GM21825 (cell line): ENCODE results near the gene FER.

Experiments used
- ATAC-seq: cut with Tn5 transposase; IDR thresholded peaks from one replicate; pipeline ENCODE4 v1.9.1; 2021; ENCODE audit warnings: mild to moderate bottlenecking, moderate library complexity; ENCODE audit not compliant: unreplicated experiment

The FER gene

DNA sequence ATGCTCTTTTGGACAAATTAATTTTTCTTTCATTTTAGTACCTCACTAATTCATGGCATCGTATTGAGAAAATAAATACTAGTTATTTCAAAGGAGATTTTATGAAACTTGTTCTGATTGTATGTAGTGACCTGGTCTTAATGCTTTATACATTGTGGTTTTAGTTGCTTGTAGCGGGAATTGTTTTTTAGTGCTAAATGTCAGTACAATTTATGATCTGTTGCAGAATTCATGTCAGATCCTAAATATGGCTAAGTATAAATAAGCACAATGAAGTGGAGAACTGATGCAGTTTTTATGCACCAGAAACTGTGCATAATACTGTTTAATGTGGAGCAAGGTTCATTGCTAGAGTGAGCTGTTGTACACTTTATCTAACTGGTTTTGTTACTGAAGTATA lies 353.3 kb downstream of the FER start:
- no peak for ATAC-seq

DNA sequence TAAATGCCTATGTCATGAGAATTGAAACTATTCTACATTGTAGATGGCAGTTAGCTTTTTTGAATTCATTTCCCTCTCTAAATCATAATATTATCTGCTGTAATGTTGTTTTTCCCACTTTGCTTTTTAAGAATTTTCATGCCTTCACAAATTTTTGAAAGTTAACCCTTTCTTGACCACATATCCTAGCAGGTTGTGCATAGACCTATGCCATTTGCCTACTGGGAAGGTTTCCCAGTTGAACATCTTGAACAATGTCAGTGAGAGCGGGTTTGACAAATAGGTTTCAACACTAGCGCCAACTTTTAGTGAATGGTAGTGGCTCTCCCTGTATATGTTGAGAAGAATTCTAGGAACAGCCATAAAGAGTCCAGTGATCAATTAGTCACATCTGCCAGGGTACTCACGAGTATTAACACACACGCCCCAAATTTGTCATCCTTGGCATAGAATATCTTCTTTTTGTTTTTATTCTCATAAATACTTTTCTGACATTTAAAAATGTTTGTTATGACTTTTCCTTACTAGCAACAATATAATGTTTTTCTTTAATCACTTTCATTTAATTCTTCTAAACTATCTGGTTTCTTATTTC lies 354.5 kb downstream of the FER start:
- ATAC-seq: no peak

DNA sequence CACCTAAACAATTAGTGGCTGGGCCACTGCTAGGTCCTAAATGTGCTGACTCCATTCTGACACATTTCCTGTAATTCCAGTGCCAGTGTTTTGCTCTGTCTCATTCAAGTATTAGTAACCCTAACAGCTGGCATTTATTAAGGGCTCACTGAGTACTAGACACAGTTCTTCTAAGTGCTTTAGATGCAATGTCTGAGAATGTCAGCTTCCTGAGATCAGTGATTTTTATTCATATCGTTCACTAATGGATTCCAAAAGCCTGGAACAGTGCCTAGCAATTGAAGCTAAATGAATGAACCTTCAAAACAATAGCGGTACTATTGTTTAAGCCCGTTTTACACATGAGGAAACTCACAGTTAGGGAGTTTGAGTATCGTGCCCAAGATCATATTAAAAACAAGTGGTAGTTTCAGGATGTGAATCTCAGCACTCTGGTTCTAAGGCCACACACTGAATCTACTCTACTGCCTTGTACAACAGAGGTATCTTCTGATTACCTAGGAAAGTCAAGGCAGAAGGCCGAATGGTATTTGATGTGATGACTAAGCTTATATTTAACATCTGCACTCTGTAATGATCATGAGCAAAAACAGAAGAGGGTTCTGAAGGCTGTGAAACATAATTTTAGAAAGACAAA lies 358.1 kb downstream of the FER start:
- ATAC-seq: no peak

DNA sequence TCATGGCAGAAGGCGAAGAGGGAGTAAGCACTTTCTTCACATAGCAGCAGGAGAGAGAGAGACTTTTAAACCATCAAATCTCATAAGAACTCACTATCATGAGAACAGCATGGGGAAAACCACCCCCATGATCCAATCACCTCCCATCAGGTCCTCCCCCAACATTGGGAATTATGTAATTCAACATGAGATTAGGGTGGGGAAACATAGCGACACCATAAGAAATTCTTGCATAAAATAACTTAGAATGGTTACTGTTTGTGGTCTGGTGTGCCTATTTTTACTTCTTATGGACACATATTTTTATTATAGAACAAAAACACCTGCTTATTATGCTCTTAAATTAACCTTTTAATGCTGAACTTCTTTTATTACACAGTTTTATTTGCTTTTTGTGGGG lies 364.0 kb downstream of the FER start:
- no peak for ATAC-seq

- no peak for ATAC-seq
Observed at GRCh38 chr5:109113608-109114007, 365.9 kb downstream of the FER start.

DNA sequence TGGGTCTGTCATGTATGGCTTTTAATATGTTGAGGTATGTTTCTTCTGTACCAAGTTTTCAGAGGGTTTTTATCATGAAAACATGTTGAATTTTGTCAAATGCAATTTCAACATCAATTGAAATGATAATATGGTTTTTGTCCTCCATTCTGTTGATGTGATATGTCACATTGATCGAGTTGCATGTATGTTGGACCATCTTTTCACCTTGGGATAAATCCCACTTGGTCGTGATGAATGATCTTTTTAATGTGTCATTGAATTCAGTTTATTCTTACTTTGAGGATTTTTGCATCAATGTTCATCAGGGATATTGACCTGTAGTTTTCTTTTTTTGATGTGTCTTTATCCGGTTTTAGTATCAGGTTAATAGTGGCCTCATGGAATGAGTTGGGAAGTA lies 373.5 kb downstream of the FER start:
- ATAC-seq: no peak

- no peak for ATAC-seq
Observed at GRCh38 chr5:109125755-109126429, 378.2 kb downstream of the FER start.

DNA sequence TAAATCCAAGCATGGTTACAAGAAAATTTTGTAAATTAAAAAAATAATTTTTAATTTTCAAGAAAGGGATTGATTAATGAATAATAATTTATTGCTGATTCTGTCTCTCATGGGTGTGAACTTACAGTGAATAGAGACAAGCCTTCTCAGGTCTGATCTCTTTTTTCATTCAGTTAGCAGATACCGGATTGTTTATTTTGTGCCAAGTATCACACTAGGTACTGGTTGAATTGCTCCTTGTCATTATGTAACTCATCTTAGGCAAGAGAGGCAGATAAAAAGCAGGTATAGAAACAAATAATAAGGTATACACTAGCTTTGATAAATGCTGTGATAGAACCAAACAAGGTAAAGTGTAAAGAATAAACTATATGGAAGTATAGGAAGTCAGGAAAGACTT lies 378.8 kb downstream of the FER start:
- no peak for ATAC-seq

DNA sequence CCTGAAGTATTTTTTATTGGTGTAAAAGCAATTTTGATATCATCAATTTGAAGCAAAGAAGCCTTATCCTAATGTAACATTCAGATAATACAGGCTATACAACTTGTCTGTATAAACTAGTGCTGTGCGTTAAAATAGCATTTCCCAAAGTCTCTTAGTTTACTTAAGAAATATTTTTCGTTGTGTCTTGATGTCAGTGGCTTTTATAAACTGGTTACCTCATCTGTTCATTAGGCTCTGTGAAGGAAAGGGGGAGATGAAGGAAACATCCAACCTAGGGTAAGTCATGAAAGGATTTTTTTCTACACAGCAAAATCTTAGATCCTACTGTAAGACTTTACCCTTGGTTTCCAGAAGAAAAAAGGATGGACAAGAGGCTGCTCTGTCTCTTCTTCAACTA lies 389.2 kb downstream of the FER start:
- no peak for ATAC-seq

GRCh38 chr5:109141222-109142200 lies 393.8 kb downstream of the FER start:
- ATAC-seq: no peak

DNA sequence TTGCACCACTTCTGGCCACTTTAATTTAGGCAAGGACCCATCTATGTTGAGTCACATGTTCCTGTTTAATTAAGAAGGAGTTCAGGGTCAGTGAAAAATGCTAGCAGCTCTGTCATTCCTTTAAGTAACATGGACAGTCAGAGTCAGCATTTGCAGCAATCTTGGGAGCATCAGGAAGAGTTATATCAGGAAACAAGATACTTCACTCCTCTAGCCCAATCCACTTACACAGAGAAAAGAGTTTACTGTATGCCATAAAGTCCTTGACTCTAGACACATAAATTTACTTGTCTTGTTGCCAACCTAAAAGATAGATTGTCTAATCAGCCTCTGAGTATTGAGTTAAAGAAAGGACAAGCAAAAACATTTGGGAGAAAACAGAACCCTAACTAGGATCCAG lies 395.3 kb downstream of the FER start:
- ATAC-seq: no peak

DNA sequence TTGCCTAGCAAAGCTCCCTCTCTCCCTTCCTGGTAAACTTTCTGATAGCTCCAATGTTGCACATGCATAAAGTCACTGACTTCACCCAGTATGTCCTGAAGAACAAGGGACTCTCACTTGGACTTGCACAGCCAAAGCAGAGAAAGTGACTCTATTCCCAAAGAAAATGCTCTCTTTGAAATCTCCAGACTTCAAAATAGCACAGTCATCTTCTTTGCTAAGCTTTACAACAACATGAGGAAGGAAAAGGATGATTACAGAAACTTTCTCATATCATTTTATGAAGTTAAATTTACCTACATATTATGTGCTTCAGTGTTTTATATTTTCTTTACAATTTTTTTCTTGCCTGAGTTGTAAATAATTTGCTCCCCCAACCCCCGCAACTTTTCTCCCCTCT lies 397.4 kb downstream of the FER start:
- ATAC-seq: no peak

DNA sequence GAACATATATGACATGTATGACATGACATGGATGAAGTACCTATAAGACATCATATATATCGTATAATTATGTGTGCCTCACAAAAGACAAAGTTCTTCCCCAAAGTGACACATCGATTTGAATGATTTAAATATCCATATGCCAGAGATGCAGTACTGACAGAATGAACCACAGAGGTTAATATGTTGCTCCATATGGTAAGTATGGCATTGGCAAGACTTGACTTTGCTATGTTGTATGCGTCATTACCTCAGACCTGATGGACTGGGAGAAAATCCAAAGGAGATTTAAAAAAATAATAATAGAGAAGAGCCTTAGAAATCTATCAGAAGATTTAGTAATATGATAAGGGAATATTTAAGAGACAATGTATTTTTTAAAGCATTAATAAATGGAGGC lies 398.9 kb downstream of the FER start:
- no peak for ATAC-seq

GRCh38 chr5:109152565-109152964 lies 404.9 kb downstream of the FER start:
- no peak for ATAC-seq

DNA sequence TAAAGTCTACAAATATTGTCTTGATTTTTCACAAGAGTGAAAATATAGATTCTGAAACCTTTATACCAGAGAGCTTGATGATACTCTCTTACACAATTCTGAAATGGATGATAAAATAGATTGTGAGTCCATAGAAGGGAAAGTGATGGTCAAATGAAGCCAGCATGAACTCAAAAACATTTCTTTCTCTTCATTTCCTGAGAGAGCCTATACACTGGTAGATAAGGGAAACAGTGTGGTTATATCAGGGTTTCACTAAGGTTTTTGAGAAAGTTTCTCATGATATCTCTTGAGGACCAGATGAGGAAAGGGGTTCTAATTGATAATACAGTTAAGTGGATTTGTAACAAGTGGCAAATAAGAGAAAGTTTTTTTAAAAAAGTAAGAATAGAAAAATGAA lies 407.9 kb downstream of the FER start:
- ATAC-seq: peak; percentile 78

DNA sequence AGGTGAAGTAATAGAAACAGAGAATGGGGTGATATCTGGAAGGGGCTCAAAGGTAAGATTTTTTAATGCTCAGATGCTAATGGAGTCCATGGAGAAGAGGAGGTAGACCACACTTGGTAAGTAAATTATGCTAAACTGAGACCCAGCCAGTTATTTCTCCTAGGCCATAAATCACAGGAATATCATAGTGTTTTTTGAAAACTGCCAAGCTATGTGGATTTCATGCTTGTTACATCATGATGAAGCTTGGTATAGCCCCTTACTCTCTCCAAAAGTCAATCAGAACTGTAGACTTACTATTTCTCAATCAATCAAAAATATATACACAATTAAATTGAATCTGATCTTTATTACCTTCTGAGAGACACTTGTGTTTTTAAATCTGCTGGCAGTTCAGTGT lies 409.2 kb downstream of the FER start:
- no peak for ATAC-seq

DNA sequence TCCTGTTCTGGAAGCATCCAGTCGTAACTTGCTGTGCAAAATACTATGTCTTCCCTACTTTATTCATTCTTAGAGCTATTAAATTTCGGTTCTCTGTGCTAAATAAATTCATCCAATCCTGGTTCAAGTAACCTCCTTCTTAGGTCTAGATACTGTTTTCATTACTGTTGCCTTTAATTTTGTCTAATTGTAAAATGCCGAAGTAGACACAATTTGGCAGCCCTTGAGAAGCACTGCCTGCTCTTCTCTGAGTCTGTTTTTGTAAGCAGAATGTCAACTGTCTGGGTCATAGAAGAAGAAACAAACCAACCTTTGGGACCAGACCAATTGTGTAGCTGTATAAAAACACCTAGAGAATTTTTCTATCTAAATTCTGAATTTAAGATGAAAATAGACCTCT lies 412.8 kb downstream of the FER start:
- ATAC-seq: no peak

- ATAC-seq: peak; percentile 76
Observed at GRCh38 chr5:109161914-109162683, 414.4 kb downstream of the FER start.

- ATAC-seq: no peak
Observed at GRCh38 chr5:109163336-109163735, 415.6 kb downstream of the FER start.

DNA sequence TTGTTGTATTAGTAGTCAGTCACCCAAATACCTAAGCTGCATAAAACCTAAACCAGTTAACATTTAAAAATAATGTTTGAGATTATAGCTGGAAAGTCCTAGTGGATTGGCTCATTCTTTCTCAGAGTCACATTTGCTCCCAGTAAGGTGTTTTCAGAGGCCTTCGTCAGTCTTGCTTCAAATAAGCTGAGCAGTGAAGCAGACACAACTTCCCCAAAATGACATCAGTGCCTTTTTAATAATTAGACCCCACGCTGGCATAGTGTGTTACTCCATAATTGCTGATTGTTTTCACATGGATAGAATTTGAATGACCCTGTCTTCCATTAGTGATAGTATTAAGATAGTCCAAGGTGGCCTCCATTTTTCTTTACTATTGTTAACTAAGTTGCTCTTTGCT lies 416.3 kb downstream of the FER start:
- ATAC-seq: no peak

DNA sequence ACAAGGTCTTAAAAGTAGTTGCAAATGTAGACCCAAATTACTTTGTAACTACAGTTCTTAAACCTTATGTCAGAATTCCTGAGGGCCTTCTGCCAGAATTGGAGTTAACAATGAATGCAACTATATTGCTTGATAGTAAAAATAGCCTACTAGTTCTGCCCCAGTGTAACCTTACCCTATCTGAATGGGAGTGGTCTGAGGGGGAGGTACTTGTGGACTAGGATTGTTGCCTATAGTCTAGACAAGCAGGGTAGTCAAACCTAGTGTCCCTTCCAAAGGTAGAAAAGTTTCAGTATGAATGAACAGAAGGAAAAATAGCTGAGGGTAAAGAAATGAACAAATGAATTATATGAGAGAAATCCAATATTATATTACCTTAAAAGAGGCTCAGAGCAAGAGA lies 419.9 kb downstream of the FER start:
- ATAC-seq: no peak
